Tibial nerve (tissue), 4 donors: ENCODE measurements around the gene KRTAP2-4. TPM values are rescaled to one million over a fixed set of nuclear protein-coding genes. Genes with fewer than 3 reads are reported as not detected.
"Not testable (repeated sequence)": the region's sequence is repeated elsewhere in the genome, so short reads cannot be mapped to it uniquely, and the experiment has no call there.

Experiments used
- DNase-seq, 2 donors: peaks; one replicate each; pipeline ENCODE4 v3.0.0-alpha.2; 2019; ENCODE audit warnings: low spot score in 2 of 2
- H3K27ac ChIP-seq, 4 donors: fragments of 200-600 bp; sonication (generic) in 3 of 4; one replicate each; pipeline ENCODE4 v1.5.1; 2017 to 2019; ENCODE audit warnings: mild to moderate bottlenecking in 1 of 4
- H3K27me3 ChIP-seq, 2 donors: fragments of 200-600 bp; sonication (generic) in 1 of 2; one replicate each; pipeline versions ENCODE4 v1.5.1 to v1.6.0; 2017 to 2019
- H3K36me3 ChIP-seq, 3 donors: fragments of 200-600 bp; sonication (generic); one replicate each; pipeline ENCODE4 v1.5.1; 2018 to 2019
- H3K4me1 ChIP-seq, 4 donors: fragments of 200-600 bp; sonication (generic) in 3 of 4; one replicate each; pipeline ENCODE4 v1.5.1; 2017 to 2019
- H3K4me3 ChIP-seq, 4 donors: fragments of 200-600 bp; sonication (generic) in 3 of 4; one replicate each; pipeline ENCODE4 v1.5.1; 2017 to 2019; ENCODE audit warnings: mild to moderate bottlenecking in 1 of 4, moderate library complexity in 1 of 4
- H3K9me3 ChIP-seq, 4 donors: fragments of 200-600 bp; sonication (generic) in 3 of 4; one replicate each; pipeline ENCODE4 v1.5.1; 2017 to 2019
- EP300 ChIP-seq, 2 donors: sonication (generic); formaldehyde crosslinking; IDR thresholded peaks; one replicate each; pipeline ENCODE4 v1.6.1; 2017; ENCODE audit warnings: antibody characterized with exemption in 2 of 2, mild to moderate bottlenecking in 1 of 2
- POLR2A ChIP-seq, 2 donors: fragments of 450-650 bp; IDR thresholded peaks; one replicate each; pipeline ENCODE4 v1.6.1; 2017; ENCODE audit warnings: antibody characterized with exemption in 2 of 2, mild to moderate bottlenecking in 2 of 2, moderate library complexity in 2 of 2
- WGBS, 2 donors: methylation state at CpG; one replicate each; pipeline ENCODE4 v1.1.5; 2018; 5-methylcytosine and 5-hydroxymethylcytosine counted together
- total RNA-seq, 4 donors: library from RNA; depleted of rRNA; stranded (reverse); fragments of >200 nt; gene quantifications; one replicate each; pipeline ENCODE4 v1.1.0, GENCODE V29; 2016
- TF ChIP-seq, protein P1 (sequence below), 5 experiments: fragments of 200-600 bp in 3 of 5; fragments of 450-650 bp in 2 of 5; sonication (generic) in 3 of 5; IDR thresholded peaks; one replicate each; pipeline ENCODE4 v1.5.1; 2016 to 2019; ENCODE audit warnings: antibody characterized with exemption in 5 of 5, mild to moderate bottlenecking in 3 of 5, moderate library complexity in 2 of 5

The KRTAP2-4 gene
- not detected for total RNA-seq

DNA sequence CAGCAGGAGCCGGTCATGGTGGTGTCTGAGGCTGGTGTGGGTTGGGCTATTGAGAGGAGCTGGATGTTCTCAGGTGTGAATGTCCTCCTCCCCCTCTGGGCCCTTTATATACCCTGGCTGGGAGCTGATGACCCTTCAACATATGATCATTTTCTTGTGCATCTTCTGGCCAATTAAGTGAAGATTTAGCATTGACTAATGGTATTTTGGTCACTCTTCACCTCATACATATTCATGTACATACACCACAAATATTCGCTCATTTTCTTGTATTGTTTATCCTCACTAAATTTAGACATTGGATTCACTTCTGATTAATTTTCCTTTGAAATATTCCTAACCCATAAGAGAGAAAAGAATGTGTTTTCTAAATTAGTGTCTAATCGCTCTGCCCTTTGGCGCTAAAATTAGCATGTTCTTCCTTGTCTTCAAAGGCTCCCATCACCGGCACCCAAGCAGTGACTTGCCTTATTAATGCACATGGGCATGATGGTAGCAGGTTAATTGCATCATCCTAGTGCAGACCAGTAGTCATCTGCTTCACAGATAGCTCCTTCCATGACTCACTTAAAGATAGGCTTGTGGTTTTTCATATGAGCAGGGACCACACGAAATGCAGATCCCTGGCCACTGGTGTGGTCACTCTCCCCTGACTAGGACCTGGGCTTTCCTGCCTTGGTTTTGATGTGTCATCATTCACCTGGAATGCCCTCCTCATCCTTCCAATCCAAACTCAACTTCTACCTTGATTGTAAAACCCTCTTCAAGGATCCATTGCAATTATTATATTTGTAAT lies at the start of gene KRTAP2-4:
Gene KRTAP2-4, minus strand, starts transcription at position 51 of the 796 bp plus-strand sequence. Its CDS starts 34 bp downstream, at position 17.
- no peaks in the 10 kb centered on the region for H3K27me3 ChIP-seq
- H3K4me3 ChIP-seq = no peak within 1 kb of the TSS
- no peak for DNase-seq
- H3K27ac ChIP-seq = no peak within 1 kb of the TSS
- H3K4me1 ChIP-seq = no peaks in the 10 kb centered on the region
- 90 to 95% methylated on average over 5 to 6 of the region's 6 CpGs for WGBS, 2 donors
- no peaks in the 10 kb centered on the region for H3K36me3 ChIP-seq
- H3K9me3 ChIP-seq = no peaks in the 10 kb centered on the region
- TF ChIP-seq EP300 (IDR thresholded peaks at IDR 0.05) = no peak
- TF ChIP-seq, protein P1, sequence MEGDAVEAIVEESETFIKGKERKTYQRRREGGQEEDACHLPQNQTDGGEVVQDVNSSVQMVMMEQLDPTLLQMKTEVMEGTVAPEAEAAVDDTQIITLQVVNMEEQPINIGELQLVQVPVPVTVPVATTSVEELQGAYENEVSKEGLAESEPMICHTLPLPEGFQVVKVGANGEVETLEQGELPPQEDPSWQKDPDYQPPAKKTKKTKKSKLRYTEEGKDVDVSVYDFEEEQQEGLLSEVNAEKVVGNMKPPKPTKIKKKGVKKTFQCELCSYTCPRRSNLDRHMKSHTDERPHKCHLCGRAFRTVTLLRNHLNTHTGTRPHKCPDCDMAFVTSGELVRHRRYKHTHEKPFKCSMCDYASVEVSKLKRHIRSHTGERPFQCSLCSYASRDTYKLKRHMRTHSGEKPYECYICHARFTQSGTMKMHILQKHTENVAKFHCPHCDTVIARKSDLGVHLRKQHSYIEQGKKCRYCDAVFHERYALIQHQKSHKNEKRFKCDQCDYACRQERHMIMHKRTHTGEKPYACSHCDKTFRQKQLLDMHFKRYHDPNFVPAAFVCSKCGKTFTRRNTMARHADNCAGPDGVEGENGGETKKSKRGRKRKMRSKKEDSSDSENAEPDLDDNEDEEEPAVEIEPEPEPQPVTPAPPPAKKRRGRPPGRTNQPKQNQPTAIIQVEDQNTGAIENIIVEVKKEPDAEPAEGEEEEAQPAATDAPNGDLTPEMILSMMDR (IDR thresholded peaks at IDR 0.05) = no peak
- no peak for TF ChIP-seq POLR2A (IDR thresholded peaks at IDR 0.05)

DNA sequence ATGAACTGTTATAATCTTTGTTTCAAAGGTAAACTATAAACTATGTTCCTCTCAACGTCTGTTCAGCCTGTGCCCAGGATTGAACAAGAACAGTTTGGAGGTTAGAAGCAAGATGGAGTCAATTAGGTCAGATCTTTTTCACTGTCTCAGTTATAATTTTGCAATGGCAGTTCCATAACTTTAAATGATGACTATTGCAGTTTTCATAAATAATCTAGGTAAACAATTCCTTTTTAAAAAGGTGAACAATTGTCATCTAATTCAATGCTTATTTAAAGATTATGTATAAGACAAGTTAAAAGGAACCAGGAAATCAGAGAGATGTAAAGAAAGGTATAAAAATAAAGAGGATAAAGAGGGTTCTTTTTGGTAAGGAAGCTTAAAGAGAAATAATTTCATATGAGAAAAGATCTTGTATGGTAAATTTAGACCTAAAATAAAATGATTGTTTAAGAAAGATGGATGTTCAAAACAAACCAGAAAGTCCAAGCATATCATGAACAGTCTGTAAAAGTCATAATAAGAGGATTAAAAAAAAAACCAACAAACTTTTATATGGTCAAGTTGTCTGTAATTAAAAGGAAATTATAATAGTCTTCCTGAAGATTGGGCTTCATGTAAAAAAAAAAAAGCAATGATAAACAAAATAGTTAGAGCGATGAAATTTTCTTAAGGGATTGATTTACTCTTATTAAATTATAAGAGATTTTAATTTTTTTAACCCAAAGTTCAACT lies 45.6 kb upstream of the KRTAP2-4 start:
- WGBS, 2 donors = 76 to 85% methylated on average over 2 of the region's 2 CpGs
- TF ChIP-seq POLR2A (IDR thresholded peaks at IDR 0.05) (no peak), EP300 (IDR thresholded peaks at IDR 0.05) (no peak)
- TF ChIP-seq, protein P1 (IDR thresholded peaks at IDR 0.05) = no peak
- Histone ChIP-seq H3K27ac (no peak overlapping the region), H3K36me3 (no peaks in the 10 kb centered on the region), H3K4me1 (no peaks in the 10 kb centered on the region), H3K4me3 (no peak overlapping the region), H3K27me3 (no peaks in the 10 kb centered on the region), H3K9me3 (no peaks in the 10 kb centered on the region)
- DNase-seq = no peak

GRCh38 chr17:41108728-41109386 lies 43.2 kb upstream of the KRTAP2-4 start:
- not testable (repeated sequence) for H3K4me3 ChIP-seq, H3K27ac ChIP-seq, H3K27me3 ChIP-seq, H3K4me1 ChIP-seq, H3K36me3 ChIP-seq, DNase-seq, H3K9me3 ChIP-seq
- 0 to 23% methylated on average over 1 of the region's 1 CpG for WGBS, 2 donors

DNA sequence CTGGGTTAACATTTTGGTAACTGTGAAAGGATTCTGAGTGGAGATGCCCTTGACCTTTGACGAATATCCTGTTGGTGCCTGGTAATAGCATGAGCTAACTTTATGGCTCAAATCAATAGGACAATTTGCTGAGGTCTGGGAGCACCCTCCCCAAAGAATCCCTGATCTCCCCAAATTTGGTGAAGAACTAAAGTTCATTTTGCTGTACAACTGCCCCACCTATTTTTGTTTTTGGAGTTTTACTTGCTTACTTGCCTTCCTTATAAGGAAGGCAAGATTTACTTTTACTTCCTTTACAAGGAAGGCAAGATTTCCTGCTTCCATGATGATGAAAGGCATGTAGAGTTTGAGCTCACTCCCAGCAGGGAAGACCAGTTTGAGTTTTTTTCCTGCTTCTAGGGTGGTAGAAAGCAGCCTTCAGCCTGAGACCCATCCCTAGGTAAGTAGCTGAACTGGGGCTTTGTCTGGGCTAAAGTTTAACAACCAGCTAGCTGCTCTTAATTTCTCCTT lies 42.3 kb upstream of the KRTAP2-4 start:
- DNase-seq = no peak
- no peaks in the 10 kb centered on the region for H3K27me3 ChIP-seq
- WGBS, 2 donors = 50 to 59% methylated on average over 1 of the region's 1 CpG
- TF ChIP-seq EP300 (IDR thresholded peaks at IDR 0.05) = no peak
- H3K36me3 ChIP-seq = no peaks in the 10 kb centered on the region
- H3K4me3 ChIP-seq = no peak overlapping the region
- no peak overlapping the region for H3K27ac ChIP-seq
- no peaks in the 10 kb centered on the region for H3K9me3 ChIP-seq
- no peaks in the 10 kb centered on the region for H3K4me1 ChIP-seq

- WGBS, 2 donors = 62 to 69% methylated on average over 9 of the region's 10 CpGs
- H3K9me3 ChIP-seq, DNase-seq, H3K36me3 ChIP-seq, H3K27ac ChIP-seq, H3K27me3 ChIP-seq, H3K4me3 ChIP-seq, H3K4me1 ChIP-seq: not testable (repeated sequence)
Observed at GRCh38 chr17:41105347-41105746, 39.7 kb upstream of the KRTAP2-4 start, which contains the start of gene KRTAP4-9. TSS of gene KRTAP4-9 (plus strand) at chr17:41105389. CDS start at chr17:41105389, 0 bp downstream.

DNA sequence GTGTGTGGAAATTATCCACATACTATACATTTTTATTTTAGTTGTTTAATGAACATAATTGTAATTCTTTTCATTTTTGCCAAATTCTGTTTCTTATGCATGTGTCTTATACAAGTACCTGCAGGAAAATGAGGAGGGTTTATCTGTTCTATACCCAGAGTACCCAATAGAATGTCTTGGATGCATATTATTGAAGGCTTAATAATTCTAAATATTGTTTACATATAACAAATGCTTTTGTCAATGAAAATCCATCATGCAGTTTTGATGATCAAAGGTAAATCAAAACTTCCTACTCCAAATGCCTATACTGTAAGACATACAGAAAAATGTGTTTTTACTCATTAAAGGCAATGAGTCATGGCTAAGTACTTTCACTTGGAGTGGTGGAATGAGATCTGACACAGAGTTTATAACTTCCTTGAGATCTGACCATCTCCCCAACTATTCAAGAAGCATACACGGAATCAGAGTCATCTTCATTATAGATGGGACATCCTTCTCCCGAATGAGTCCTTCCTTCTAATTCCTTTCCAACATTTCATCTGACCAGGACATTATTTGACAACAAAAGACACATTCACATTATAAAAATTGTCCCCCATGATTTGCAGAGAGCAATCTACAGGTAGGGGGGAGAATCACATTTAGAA lies 38.8 kb upstream of the KRTAP2-4 start:
- not testable (repeated sequence) for H3K27me3 ChIP-seq, H3K4me3 ChIP-seq, DNase-seq, H3K9me3 ChIP-seq, H3K36me3 ChIP-seq, H3K4me1 ChIP-seq, H3K27ac ChIP-seq
- 60 to 76% methylated on average over 2 of the region's 2 CpGs for WGBS, 2 donors
